ENCODE results near the gene CCNH.

CCNH gene

GRCh38 chr5:87398981-87399614 lies 13.6 kb downstream of the CCNH start:
- Histone ChIP-seq H3K4me3 (replicated peaks; ENCODE audit: low read depth, low read length) (no peak overlapping the region), H3K36me3 (ENCODE audit: control insufficient read depth, insufficient read depth, low read length) (peaks cover 19% of the 10 kb centered on the region), H3K27me3 (replicated peaks; ENCODE audit: control insufficient read depth, insufficient read depth, low read length) (no peaks in the 10 kb centered on the region)
- DNase-seq (ENCODE audit: extremely low read depth, insufficient read length), result no peak
- no peak for TF ChIP-seq CTCF (IDR thresholded peaks at IDR 0.05; ENCODE audit: insufficient read depth, low read length, poor library complexity, severe bottlenecking)

GRCh38 chr5:87394411-87395165 lies 18.1 kb downstream of the CCNH start:
- peaks cover 15% of the 10 kb centered on the region for H3K36me3 ChIP-seq (ENCODE audit: control insufficient read depth, insufficient read depth, low read length)
- no peaks in the 10 kb centered on the region for H3K27me3 ChIP-seq (replicated peaks; ENCODE audit: control insufficient read depth, insufficient read depth, low read length)
- H3K4me3 ChIP-seq (replicated peaks; ENCODE audit: low read depth, low read length), result no peak overlapping the region
- TF ChIP-seq CTCF (IDR thresholded peaks at IDR 0.05; ENCODE audit: insufficient read depth, low read length, poor library complexity, severe bottlenecking), result no peak
- DNase-seq (ENCODE audit: extremely low read depth, insufficient read length), result no peak

- H3K36me3 ChIP-seq (ENCODE audit: control insufficient read depth, insufficient read depth, low read length), result peaks cover 13% of the 10 kb centered on the region
- H3K27me3 ChIP-seq (replicated peaks; ENCODE audit: control insufficient read depth, insufficient read depth, low read length), result no peaks in the 10 kb centered on the region
- no peak for TF ChIP-seq CTCF (IDR thresholded peaks at IDR 0.05; ENCODE audit: insufficient read depth, low read length, poor library complexity, severe bottlenecking)
- no peak overlapping the region for H3K4me3 ChIP-seq (replicated peaks; ENCODE audit: low read depth, low read length)
- no peak for DNase-seq (ENCODE audit: extremely low read depth, insufficient read length)
These were observed 19.4 kb downstream of the CCNH start for GRCh38 chr5:87393331-87393730.

- Histone ChIP-seq H3K36me3 (ENCODE audit: control insufficient read depth, insufficient read depth, low read length) (peaks cover 12% of the 10 kb centered on the region), H3K27me3 (replicated peaks; ENCODE audit: control insufficient read depth, insufficient read depth, low read length) (no peaks in the 10 kb centered on the region), H3K4me3 (replicated peaks; ENCODE audit: low read depth, low read length) (no peak overlapping the region)
- TF ChIP-seq CTCF (IDR thresholded peaks at IDR 0.05; ENCODE audit: insufficient read depth, low read length, poor library complexity, severe bottlenecking), result no peak
- DNase-seq (ENCODE audit: extremely low read depth, insufficient read length), result no peak
These were observed 19.9 kb downstream of the CCNH start for GRCh38 chr5:87392801-87393200.

GRCh38 chr5:87392170-87392569 lies 20.6 kb downstream of the CCNH start:
- Histone ChIP-seq H3K36me3 (ENCODE audit: control insufficient read depth, insufficient read depth, low read length) (peaks cover 9% of the 10 kb centered on the region), H3K4me3 (replicated peaks; ENCODE audit: low read depth, low read length) (no peak overlapping the region), H3K27me3 (replicated peaks; ENCODE audit: control insufficient read depth, insufficient read depth, low read length) (no peaks in the 10 kb centered on the region)
- no peak for TF ChIP-seq CTCF (IDR thresholded peaks at IDR 0.05; ENCODE audit: insufficient read depth, low read length, poor library complexity, severe bottlenecking)
- no peak for DNase-seq (ENCODE audit: extremely low read depth, insufficient read length)

Data from GM06990 (cell line).